Gastroesophageal sphincter (tissue), 4 donors: ENCODE results near the gene CYTH3. TPM values are rescaled to one million over a fixed set of nuclear protein-coding genes. Genes with fewer than 3 reads are reported as not detected.

ENCODE experiments used
- ATAC-seq: fragments of 150-250 bp; one replicate; pipeline ENCODE4 v1.9.1; 2016; ENCODE audit warnings: mild to moderate bottlenecking, moderate library complexity
- H3K27ac ChIP-seq, 4 donors: fragments of 200-600 bp; sonication (generic) in 3 of 4; 1 replicate in 3 of 4; 2 replicates in 1 of 4; pipeline ENCODE4 v1.5.1; 2016 to 2019
- H3K27me3 ChIP-seq: fragments of 200-600 bp; sonication (generic); one replicate; pipeline ENCODE4 v1.5.1; 2019
- H3K36me3 ChIP-seq, 2 donors: fragments of 200-600 bp; sonication (generic); one replicate each; pipeline ENCODE4 v1.5.1; 2019; ENCODE audit warnings: control low read depth in 1 of 2
- H3K4me1 ChIP-seq, 3 donors: fragments of 200-600 bp; sonication (generic); 1 replicate in 2 of 3; 2 replicates in 1 of 3; pipeline ENCODE4 v1.5.1; 2016 to 2019; ENCODE audit warnings: control low read depth in 2 of 3
- H3K4me3 ChIP-seq, 2 donors: fragments of 200-600 bp; sonication (generic); one replicate each; pipeline ENCODE4 v1.5.1; 2019; ENCODE audit warnings: mild to moderate bottlenecking in 1 of 2, moderate library complexity in 1 of 2
- H3K9me3 ChIP-seq, 3 donors: fragments of 200-600 bp; sonication (generic); one replicate each; pipeline ENCODE4 v1.5.1; 2017 to 2019; ENCODE audit warnings: control low read depth in 2 of 3
- CTCF ChIP-seq, 4 experiments: fragments of 200-600 bp in 2 of 4; fragments of 450-650 bp in 2 of 4; sonication (generic) in 1 of 4; IDR thresholded peaks; one replicate each; pipeline ENCODE4 v1.5.1; 2017 to 2019; ENCODE audit warnings: antibody characterized with exemption in 4 of 4, mild to moderate bottlenecking in 2 of 4, moderate library complexity in 2 of 4
- EP300 ChIP-seq: sonication (generic); formaldehyde crosslinking; IDR thresholded peaks from one replicate; pipeline ENCODE4 v1.6.1; 2017; ENCODE audit warnings: antibody characterized with exemption, mild to moderate bottlenecking
- POLR2A ChIP-seq, 2 donors: fragments of 450-650 bp; IDR thresholded peaks; one replicate each; pipeline ENCODE4 v1.6.1; 2017; ENCODE audit warnings: antibody characterized with exemption in 2 of 2, mild to moderate bottlenecking in 2 of 2, moderate library complexity in 1 of 2
- POLR2AphosphoS5 ChIP-seq: sonication (generic); formaldehyde crosslinking; IDR thresholded peaks from one replicate; pipeline ENCODE4 v1.6.1; 2017; ENCODE audit warnings: antibody characterized with exemption
- WGBS, 2 donors: methylation state at CpG; one replicate each; pipeline ENCODE4 v1.1.5; 2018; ENCODE audit warnings: low coverage in 1 of 2; 5-methylcytosine and 5-hydroxymethylcytosine counted together
- total RNA-seq, 4 donors: library from RNA; depleted of rRNA; stranded (reverse); fragments of >200 nt; gene quantifications; one replicate each; pipeline ENCODE4 v1.1.0, GENCODE V29; 2016

CYTH3 gene
- total RNA-seq, 4 donors from 2014 or later: 25.8 to 61.9 (median 39.4) TPM

- H3K4me1 ChIP-seq: no peaks in the 10 kb centered on the region
- no peaks in the 10 kb centered on the region for H3K9me3 ChIP-seq
- TF ChIP-seq EP300 (no peak), POLR2AphosphoS5 (no peak), POLR2A (IDR thresholded peaks at IDR 0.05) (no peak), CTCF (IDR thresholded peaks at IDR 0.05) (no peak)
- ATAC-seq: no peak
- H3K27ac ChIP-seq: no peak overlapping the region
- WGBS, 2 donors: 61 to 73% methylated on average over 2 to 3 of the region's 3 CpGs
- H3K27me3 ChIP-seq: no peaks in the 10 kb centered on the region
- H3K36me3 ChIP-seq: no peaks in the 10 kb centered on the region
- H3K4me3 ChIP-seq: no peak overlapping the region
Measured at GRCh38 chr7:6279341-6279740, 6.9 kb upstream of the CYTH3 start.

- Histone ChIP-seq H3K27me3 (no peaks in the 10 kb centered on the region), H3K4me3 (no peak overlapping the region), H3K4me1 (no peaks in the 10 kb centered on the region), H3K36me3 (no peaks in the 10 kb centered on the region), H3K27ac (no peak overlapping the region), H3K9me3 (no peaks in the 10 kb centered on the region)
- no peak for ATAC-seq
- no peak for TF ChIP-seq CTCF (IDR thresholded peaks at IDR 0.05)
- no peak for TF ChIP-seq POLR2A (IDR thresholded peaks at IDR 0.05)
- no peak for TF ChIP-seq POLR2AphosphoS5
- TF ChIP-seq EP300: no peak
- WGBS, 2 donors: 88 to 100% methylated on average over 3 to 9 of the region's 9 CpGs
Measured at GRCh38 chr7:6278749-6279310, 6.4 kb upstream of the CYTH3 start.

GRCh38 chr7:6277476-6277875 lies 5.1 kb upstream of the CYTH3 start:
- Histone ChIP-seq H3K9me3 (no peaks in the 10 kb centered on the region), H3K27ac (no peak overlapping the region), H3K4me1 (peaks cover 0 to 9% (median 0%) of the 10 kb centered on the region in 3 donors), H3K4me3 (no peak overlapping the region), H3K36me3 (no peaks in the 10 kb centered on the region), H3K27me3 (no peaks in the 10 kb centered on the region)
- TF ChIP-seq EP300 (no peak), POLR2AphosphoS5 (no peak), POLR2A (IDR thresholded peaks at IDR 0.05) (no peak), CTCF (IDR thresholded peaks at IDR 0.05) (no peak)
- ATAC-seq: no peak
- WGBS, 2 donors: 88 to 97% methylated on average over 4 of the region's 4 CpGs

GRCh38 chr7:6276911-6277408 lies 4.5 kb upstream of the CYTH3 start:
- 40 to 91% methylated on average over 1 to 5 of the region's 9 CpGs for WGBS, 2 donors
- H3K4me1 ChIP-seq: peaks cover 0 to 9% (median 0%) of the 10 kb centered on the region in 3 donors
- TF ChIP-seq CTCF (IDR thresholded peaks at IDR 0.05) (no peak), POLR2A (IDR thresholded peaks at IDR 0.05) (no peak), POLR2AphosphoS5 (no peak), EP300 (no peak)
- no peak overlapping the region for H3K4me3 ChIP-seq
- ATAC-seq: no peak
- H3K27ac ChIP-seq: no peak overlapping the region
- no peaks in the 10 kb centered on the region for H3K36me3 ChIP-seq
- H3K27me3 ChIP-seq: no peaks in the 10 kb centered on the region
- H3K9me3 ChIP-seq: no peaks in the 10 kb centered on the region

GRCh38 chr7:6274743-6275142 lies 2.3 kb upstream of the CYTH3 start:
- H3K9me3 ChIP-seq: no peaks in the 10 kb centered on the region
- H3K27ac ChIP-seq: no peak overlapping the region
- no peaks in the 10 kb centered on the region for H3K27me3 ChIP-seq
- H3K4me1 ChIP-seq: peaks cover 0 to 27% (median 0%) of the 10 kb centered on the region in 3 donors
- no peak overlapping the region for H3K4me3 ChIP-seq
- no peak for ATAC-seq
- 75 to 84% methylated on average over 2 of the region's 2 CpGs for WGBS, 2 donors
- no peak for TF ChIP-seq CTCF (IDR thresholded peaks at IDR 0.05)
- TF ChIP-seq POLR2AphosphoS5: no peak
- no peak for TF ChIP-seq POLR2A (IDR thresholded peaks at IDR 0.05)
- no peak for TF ChIP-seq EP300
- no peaks in the 10 kb centered on the region for H3K36me3 ChIP-seq
